ENCODE results near the gene OR7E24.
"Not testable (repeated sequence)": the region's sequence is repeated elsewhere in the genome, so short reads cannot be mapped to it uniquely, and the experiment has no call there.

The OR7E24 gene

GRCh38 chr19:9250630-9251029, at the start of gene OR7E24:
Gene OR7E24, plus strand, starts transcription at chr19:9250930. Its CDS starts 114 bp downstream, at chr19:9251044.
- DNase-seq (ENCODE audit: low read depth, low spot score) = no peak

- DNase-seq (ENCODE audit: low read depth, low spot score) = peak; percentile 51
Measured at GRCh38 chr19:9205501-9206113, 45.1 kb upstream of the OR7E24 start.

GRCh38 chr19:9219489-9219888, 31.2 kb upstream of the OR7E24 start, which contains the start of gene OR7D4:
Gene OR7D4, minus strand, starts transcription at chr19:9219589. Its CDS starts 4,752 bp downstream, at chr19:9214837.
- DNase-seq (ENCODE audit: low read depth, low spot score) = no peak

- no peak for DNase-seq (ENCODE audit: low read depth, low spot score)
Measured at GRCh38 chr19:9251236-9251635, 506 bp downstream of the OR7E24 start.

GRCh38 chr19:9283485-9283884, 32.8 kb downstream of the OR7E24 start:
- not testable (repeated sequence) for DNase-seq (ENCODE audit: low read depth, low spot score)

- DNase-seq (ENCODE audit: low read depth, low spot score) = no peak
Measured at GRCh38 chr19:9289231-9289884, 38.6 kb downstream of the OR7E24 start.

GRCh38 chr19:9295411-9295849, 44.7 kb downstream of the OR7E24 start:
- DNase-seq (ENCODE audit: low read depth, low spot score) = no peak

- no peak for DNase-seq (ENCODE audit: low read depth, low spot score)
Measured at GRCh38 chr19:9296336-9296735, 45.6 kb downstream of the OR7E24 start.

Data from activated CD4-positive, CD25-positive, alpha-beta regulatory T cell treated with anti-CD3 and anti-CD28 coated beads, Interleukin-2, amount 50 U/mL, for 16 hours (primary cell).